Embryonic facial prominence (tissue), 1 donor: ENCODE measurements around the gene UFD1.

Source experiments
- DNase-seq: peaks from one replicate; pipeline ENCODE4 v3.0.0-alpha.2; 2016; ENCODE audit errors: extremely low spot score

Gene UFD1

DNA sequence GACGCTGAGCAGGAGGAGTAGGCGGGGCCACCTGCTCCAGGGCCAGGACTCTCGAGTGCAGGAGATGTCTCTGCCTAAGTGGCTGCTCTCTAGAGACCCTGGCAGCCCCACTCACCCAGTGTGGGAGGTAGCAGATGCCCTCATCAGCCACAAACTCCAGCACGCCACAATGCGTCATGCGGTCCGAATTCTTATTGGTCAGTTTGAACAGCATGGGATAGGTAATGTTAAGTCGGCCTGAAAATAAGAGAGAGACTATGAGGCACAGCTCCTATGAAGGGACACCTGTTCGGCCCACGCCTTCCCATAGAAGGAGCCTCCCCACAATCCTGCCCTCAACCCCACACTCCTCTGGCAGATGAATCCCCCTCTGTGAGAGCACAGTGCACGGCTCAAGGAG is 7.4 kb downstream of the UFD1 start:
- no peak for DNase-seq

- no peak for DNase-seq
These were observed 9.0 kb downstream of the UFD1 start for GRCh38 chr22:19470010-19470409.

- DNase-seq = no peak
These were observed 9.6 kb downstream of the UFD1 start for GRCh38 chr22:19469421-19469820.

DNA sequence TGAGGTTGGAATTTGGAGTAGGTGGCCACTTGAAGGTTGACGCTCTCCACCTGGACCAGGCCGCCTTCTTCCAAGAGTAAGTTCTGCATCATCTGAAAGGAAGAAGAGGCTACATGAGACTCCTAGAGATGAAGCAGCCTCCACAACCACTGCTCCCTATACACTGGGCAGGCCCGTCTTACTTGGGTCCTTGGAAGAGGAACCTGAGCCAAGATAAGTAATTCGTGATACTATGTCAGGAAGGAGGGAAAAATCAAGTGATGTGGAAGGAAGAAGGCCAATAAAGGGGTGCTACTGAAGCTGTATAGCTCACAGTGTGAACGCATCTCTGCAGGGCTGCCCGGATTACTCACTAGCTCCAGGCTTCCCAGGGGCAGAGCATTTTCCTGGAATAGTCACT is 11.1 kb downstream of the UFD1 start:
- DNase-seq = no peak

GRCh38 chr22:19466848-19467752 is 11.9 kb downstream of the UFD1 start:
- no peak for DNase-seq

- DNase-seq = no peak
These were observed 12.8 kb downstream of the UFD1 start for GRCh38 chr22:19466126-19466716.

- no peak for DNase-seq
These were observed 14.0 kb downstream of the UFD1 start for GRCh38 chr22:19464975-19465374.

GRCh38 chr22:19464546-19464945 is 14.4 kb downstream of the UFD1 start:
- no peak for DNase-seq

DNA sequence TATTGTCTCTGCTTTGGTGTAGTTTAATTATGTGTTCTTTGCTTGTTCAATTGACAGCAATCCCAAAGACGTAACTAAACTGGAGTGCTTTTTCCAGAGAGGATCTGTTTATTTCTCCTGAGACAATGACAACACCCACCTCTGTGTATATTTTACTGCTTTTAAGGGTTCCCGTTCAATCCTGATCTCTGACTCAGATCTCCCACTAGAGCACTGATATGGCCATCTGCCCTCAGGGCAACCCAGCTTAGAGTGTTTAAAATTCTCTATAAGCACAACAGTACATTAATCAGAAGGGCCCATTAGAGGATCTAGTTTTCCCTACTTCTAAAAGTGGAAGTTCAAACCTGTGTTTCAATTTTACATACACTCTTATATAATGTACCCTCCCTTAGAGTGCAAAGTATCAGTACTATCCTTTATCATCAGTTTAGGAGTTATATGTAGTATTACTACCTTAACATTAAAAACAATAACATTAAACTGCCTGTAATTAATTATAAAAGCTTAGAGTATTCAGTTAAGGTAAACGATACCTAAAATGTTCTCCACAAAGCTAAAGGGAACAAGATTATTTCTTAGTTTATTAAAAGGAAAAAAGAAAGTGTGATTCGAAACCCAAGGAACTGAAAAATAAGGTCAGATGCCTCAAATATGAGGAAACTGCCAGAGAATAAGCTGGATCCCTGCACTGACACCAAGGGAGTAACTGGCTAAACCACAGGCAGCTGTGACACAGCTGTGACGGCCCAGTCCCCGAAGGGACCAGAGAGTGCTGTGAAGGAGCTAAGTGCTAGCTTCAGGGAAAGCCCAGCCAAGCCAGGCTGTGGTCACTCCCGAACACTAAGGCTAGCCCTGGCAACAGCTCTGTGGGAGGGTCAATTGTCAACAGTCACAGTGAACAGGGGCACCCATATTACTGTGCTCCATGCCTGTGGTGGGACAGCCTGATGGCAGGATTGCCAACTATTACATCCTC is 15.2 kb downstream of the UFD1 start:
- DNase-seq = no peak

GRCh38 chr22:19463008-19463407 is 16.0 kb downstream of the UFD1 start:
- no peak for DNase-seq

GRCh38 chr22:19461506-19461905 is 17.5 kb downstream of the UFD1 start:
- no peak for DNase-seq

GRCh38 chr22:19460036-19460435 is 19.0 kb downstream of the UFD1 start:
- no peak for DNase-seq

DNA sequence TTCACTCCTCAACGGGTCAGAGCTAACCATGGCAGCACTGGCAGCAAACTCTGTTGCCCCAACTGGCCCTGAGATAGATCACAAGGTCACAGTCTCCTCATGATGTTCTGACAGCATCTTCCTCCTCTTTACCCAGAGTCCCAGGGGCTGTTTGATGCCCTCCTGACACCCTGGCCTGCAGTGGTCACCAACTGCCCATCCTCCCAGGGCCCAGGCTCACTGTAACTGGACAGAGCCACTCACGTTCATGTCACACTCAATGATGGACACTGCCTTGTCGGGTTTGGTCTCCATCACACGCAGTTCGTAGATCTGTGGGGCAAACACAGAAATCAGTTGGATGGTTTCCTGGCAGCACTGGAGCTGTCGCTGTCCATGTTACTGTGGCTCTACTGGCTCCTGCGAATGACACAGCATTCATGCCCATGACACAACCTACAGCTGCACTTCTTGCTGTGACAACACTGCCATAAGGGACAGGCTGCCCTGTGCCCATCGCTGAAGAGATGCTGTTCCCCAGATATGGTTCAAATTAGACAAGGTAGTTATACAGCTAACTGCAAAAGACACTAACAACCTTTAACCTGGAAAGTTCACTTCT is 21.1 kb downstream of the UFD1 start:
- DNase-seq = no peak

DNA sequence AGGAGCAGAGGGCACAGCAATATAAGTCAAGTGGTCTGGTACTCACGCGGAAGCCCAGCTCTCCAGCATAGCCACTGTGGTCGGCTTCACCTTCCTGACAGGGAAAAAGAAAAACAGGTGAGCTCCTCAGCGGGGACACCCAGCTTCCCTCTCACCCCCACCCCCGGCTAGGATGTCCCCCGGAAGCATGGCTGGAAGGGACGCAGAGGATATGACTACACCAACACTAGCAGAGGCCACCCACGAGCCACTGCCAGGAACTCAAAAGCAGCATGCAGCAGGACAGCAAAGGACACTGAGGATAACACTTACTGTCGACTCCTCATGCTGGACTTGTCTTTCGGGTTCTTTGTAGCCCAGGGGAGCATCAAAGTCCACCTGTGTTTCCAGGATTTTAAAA is 22.5 kb downstream of the UFD1 start:
- DNase-seq = no peak

GRCh38 chr22:19455585-19456370 is 23.2 kb downstream of the UFD1 start:
- DNase-seq = no peak

DNA sequence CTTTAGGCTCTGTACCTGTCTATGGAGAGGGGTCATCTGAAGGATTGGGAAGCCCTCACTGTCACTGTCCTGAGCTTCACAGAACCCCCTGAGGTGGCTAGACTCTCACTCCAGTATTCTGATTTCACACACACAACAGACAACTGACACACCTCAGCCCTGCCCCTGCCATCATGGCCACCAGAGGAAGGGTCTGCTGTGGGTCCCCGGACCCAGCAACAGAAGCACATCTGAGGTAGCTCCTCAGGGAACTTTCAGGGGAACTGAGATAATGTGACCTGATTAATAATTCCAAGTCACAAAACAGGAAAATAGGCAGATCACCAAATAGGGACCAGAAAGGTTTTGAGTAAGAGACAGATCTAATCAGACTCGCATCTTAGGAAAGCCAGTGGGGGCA is 24.0 kb downstream of the UFD1 start:
- no peak for DNase-seq

DNA sequence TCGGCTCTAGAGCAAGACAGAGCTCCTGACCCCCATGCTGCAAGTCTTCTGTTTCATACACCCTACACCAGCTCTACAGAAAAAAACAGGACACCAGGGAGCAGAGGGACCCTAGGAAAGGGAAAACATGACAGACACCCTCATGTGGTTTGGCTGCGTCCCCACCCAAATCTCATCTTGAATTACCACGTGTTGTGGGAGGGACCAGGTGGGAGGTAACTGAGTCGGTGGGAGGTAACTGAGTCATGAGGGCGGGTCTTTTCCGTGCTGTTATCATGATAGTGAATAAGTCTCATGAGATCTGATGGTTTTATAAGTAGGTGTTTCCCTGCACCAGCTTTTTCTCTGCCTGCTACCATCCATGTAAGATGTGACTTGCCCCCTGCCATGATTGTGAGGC is 24.8 kb downstream of the UFD1 start:
- no peak for DNase-seq

DNA sequence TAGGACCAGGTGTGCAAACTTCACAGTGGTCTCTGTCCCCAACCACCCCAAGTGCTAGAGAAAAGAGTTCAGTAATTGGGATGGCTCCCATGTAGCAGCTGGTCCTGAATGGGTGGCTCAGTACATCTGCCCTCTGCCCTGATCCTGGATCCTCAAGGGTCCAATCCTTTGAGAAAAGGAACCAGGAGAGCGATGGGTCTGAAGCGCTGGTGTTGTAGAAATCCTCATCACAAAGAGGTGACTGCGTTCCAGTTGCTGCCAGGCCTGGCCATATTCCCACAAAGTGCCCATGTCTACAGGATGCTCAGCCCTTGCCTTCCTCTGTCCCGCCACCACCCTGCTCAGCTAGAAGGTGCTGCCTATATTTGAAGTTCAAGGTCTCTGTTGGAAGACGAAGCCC is 25.3 kb downstream of the UFD1 start:
- DNase-seq = no peak

DNA sequence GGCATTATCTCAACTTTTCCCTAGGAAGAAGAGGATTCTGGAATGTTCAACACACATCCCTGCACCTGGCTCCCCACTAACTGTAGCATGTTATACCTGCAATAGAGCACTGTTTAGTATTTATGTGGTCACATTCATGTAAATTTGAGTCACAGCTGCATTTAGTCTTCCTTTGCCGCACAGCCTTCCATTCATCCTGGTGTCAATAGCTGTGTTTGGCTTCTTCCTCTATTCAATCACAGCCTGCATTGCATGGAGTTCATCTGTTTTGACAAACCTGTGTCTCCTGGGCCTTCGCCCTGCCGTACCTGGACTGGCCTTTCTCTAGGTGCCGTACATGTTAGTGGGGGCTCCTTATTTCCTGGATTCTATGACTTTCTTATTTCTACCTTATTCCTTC is 27.4 kb downstream of the UFD1 start:
- no peak for DNase-seq

DNA sequence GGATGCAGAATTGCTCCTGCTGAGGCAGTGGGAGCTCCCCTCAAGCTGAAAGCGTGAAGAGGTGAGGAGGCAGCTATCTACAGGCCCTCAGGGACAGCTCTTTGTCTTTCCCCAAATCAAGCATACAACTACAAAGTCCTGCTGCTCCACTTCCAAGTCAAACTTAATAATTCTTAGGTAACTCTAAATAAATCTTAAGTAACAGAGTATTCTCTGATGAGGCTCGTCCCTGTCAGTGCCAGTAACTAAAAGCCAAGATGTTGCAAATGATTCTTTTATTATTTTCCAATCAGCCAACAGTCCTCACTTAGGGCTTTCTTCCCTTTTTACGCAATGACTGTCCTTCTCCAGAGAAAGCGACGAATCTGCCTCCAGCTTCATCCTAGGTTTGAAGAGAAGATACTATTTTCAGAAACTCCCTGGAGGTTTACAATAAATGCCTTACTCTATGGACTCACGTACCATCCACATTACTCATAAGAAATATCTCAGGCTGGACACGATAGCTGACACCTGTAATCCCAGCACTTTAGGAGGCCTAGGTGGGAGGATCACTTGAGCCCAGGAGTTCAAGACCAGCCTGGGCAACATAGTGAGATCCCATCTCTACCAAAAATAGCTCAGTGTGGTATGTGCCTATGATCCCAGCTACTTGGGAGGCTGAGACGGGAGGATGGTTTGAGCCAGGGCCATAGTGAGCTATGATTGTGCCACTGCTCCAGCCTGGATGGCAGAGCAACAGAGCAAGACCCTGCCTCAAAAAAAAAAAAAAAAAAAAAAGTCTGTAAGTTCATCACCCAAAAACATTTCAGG is 28.4 kb downstream of the UFD1 start:
- DNase-seq = no peak
